SIG-M5 (cell line): Measurements from ENCODE around the gene LRMDA.

Experiments
- DNase-seq: peaks from one replicate; lab custom pipeline; 2025; lab: John Stamatoyannopoulos, UW

The LRMDA gene

GRCh38 chr10:75402486-75403143 is 28.8 kb upstream of the LRMDA start:
- no peak for DNase-seq

- DNase-seq: no peak
These were observed 28.1 kb upstream of the LRMDA start for GRCh38 chr10:75403144-75403938.

GRCh38 chr10:75403939-75404814 is 27.2 kb upstream of the LRMDA start:
- no peak for DNase-seq

- no peak for DNase-seq
These were observed 26.4 kb upstream of the LRMDA start for GRCh38 chr10:75404815-75405597.

- DNase-seq: no peak
These were observed 25.6 kb upstream of the LRMDA start for GRCh38 chr10:75405598-75406461.

DNA sequence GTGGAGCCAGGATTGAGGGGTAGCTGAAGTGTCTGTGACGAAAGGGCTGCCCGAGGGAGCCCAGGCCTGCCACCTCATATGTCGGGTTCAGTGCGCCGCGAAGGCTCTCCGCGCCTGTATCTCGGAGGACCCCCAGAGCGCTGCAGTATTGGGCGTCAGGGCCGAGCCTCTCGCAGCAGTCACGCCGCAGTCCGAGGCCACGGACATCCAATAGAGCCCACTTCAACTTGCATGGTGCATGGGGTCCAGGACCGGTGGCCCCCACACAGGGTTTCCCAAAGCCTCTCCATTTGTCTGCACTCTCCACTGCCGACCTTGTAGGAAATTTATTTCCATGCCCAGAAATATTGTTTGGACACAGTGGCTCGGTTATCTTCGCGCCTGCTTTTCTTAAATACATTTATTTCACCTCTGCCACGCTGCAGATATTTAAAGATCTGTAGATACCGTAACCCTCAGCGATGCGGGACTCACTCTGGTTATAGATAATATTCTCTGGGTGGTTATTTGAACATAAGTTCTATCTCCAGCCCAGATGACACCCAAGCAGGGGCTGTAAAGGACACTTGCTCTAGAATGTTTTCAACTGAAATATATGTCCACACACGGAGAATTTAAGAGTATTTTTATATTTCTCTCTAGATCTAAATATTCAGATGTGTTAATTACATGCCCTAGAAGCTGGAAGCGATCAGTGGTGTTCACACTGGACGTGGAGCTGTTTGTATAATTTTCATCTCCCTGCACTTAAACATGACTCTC is 24.8 kb upstream of the LRMDA start:
- DNase-seq: no peak

- DNase-seq: no peak
These were observed 24.2 kb upstream of the LRMDA start for GRCh38 chr10:75407224-75407712.

GRCh38 chr10:75407713-75408508 is 23.5 kb upstream of the LRMDA start:
- no peak for DNase-seq

DNA sequence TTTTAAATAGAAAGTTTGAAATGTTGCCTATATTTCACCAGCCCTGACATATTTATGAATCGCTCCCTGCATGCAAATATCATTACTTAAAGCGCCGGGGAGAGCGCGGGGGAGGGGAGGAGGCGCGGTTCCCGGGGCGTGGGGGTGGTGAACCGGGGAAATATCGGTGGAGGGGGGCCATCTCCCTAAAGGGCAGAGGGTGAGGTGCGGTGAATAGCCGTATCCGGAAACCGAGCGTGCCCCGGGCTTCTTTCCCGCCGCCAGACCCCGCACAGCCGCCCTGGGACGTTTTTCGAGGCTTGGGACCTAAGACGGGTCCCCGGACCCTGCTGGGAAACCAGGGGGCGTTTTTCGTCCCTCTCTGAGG is 22.9 kb upstream of the LRMDA start:
- DNase-seq: no peak

DNA sequence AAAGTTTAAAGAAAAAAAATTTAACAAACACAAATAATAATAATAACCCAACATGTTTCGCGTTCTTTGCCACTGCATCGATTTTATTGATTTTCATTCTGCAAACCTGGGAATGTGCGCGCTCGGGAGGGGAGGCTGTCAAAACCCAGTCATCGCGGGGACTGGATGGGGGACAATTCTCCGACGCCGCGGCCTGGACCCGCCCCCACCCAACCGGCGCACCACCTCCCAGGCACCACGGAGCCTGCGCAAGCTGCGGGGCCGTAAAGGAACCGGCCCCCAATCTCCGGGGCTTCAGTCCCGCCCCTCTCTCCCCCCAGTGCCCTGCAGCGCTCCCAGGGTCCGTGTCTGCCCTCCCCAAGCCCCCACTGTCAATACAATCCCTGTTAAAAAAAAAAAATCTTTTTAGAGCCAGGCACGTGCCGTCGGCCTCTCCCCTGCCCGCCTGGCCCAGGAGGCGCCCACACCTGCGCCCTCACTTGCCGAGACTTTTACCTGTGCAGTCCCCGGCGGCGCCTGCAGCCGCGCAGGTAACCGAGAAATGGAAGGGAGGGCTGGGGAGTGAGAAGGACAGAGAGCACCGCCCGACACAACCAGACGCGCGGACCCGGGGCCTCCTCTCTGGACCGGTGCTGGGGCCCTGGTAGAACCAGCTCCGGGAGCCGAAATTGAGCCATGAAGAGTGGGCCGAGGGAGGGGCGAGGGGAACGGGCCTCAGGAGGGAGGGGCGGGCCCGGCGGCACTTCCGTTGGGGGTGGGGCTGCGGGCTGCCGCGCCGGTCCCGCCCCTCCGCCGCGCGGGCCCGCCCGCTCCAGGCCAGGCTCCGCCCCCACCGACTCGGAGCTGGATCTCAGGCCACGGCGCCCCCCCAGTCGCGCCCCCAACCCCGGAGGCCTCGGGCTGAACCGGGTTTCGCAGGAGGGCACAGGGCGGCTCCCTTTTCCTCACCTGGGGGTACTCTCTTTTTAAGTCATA is 22.2 kb upstream of the LRMDA start:
- DNase-seq: no peak

GRCh38 chr10:75410132-75411005 is 21.1 kb upstream of the LRMDA start:
- no peak for DNase-seq

GRCh38 chr10:75414527-75414926 is 16.9 kb upstream of the LRMDA start:
- no peak for DNase-seq

GRCh38 chr10:75417522-75417927 is 13.9 kb upstream of the LRMDA start:
- DNase-seq: no peak

GRCh38 chr10:75418293-75418692 is 13.1 kb upstream of the LRMDA start:
- DNase-seq: no peak

GRCh38 chr10:75418712-75419111 is 12.7 kb upstream of the LRMDA start:
- DNase-seq: no peak

- no peak for DNase-seq
These were observed 8.5 kb upstream of the LRMDA start for GRCh38 chr10:75422913-75423312.

- no peak for DNase-seq
These were observed 6.9 kb upstream of the LRMDA start for GRCh38 chr10:75424571-75424970.
